Cardiac fibroblast (primary cell): Measurements from ENCODE around the gene KISS1R.
A peak's percentile ranks its signal among the peaks of the same experiment; 100 is the strongest.

Experiments used
- DNase-seq, 2 donors: peaks; one replicate each; pipeline versions ENCODE4 v3.0.0 to v3.0.0-alpha.2; 2010; ENCODE audit warnings: low read depth in 2 of 2
- H3K4me3 ChIP-seq, 2 donors: replicated peaks in 1 of 2; 1 replicate in 1 of 2; 2 replicates in 1 of 2; pipeline ENCODE4 v1.5.1; 2011; ENCODE audit warnings: low read depth in 2 of 2, low read length in 2 of 2, mild to moderate bottlenecking in 2 of 2, moderate library complexity in 1 of 2
- CTCF ChIP-seq: IDR thresholded peaks from one replicate; pipeline ENCODE4 v1.5.1; 2011; ENCODE audit warnings: low read depth, mild to moderate bottlenecking, low read length, inconsistent platforms

Gene KISS1R

GRCh38 chr19:911197-912033, 5.7 kb upstream of the KISS1R start:
- TF ChIP-seq CTCF: no peak
- peak overlapping the region; percentile 13 to 38 for H3K4me3 ChIP-seq
- DNase-seq: no peak

GRCh38 chr19:912181-913079, 4.7 kb upstream of the KISS1R start:
- H3K4me3 ChIP-seq: peak overlapping the region; percentile 92 to 94
- TF ChIP-seq CTCF: no peak
- DNase-seq: no peak

- TF ChIP-seq CTCF: no peak
- peak; percentile 46 to 71 for DNase-seq
- H3K4me3 ChIP-seq: peak within 1 kb of the TSS; percentile 92 to 94
Measured at GRCh38 chr19:913080-913748, 3.9 kb upstream of the KISS1R start, which contains the start of gene R3HDM4. R3HDM4 (minus strand) TSS chr19:913219; CDS start chr19:913157, 62 bp downstream.

GRCh38 chr19:916645-917322, 349 bp upstream of the KISS1R start:
- no peak overlapping the region for H3K4me3 ChIP-seq
- TF ChIP-seq CTCF: no peak
- DNase-seq: no peak

- no peak for TF ChIP-seq CTCF
- no peak for DNase-seq
- H3K4me3 ChIP-seq: no peak overlapping the region
Measured at GRCh38 chr19:918152-918437, 962 bp downstream of the KISS1R start.
